GM10248 (cell line): ENCODE data around the gene HGFAC.

Experiments used
- CTCF ChIA-PET: fragments of 300-600 bp; sonication (Branson Sonifier 250); formaldehyde crosslinking; extraction: SDS; loops from one replicate; lab custom pipeline; 2021; ENCODE audit warnings: antibody characterized with exemption; lab: Yijun Ruan, JAX
- POLR2A ChIA-PET: fragments of 350-650 bp; sonication (Branson Sonifier 250); formaldehyde crosslinking; extraction: SDS; loops from one replicate; lab custom pipeline; 2020; ENCODE audit warnings: antibody characterized with exemption; lab: Yijun Ruan, JAX
- DNase-seq: peaks from one replicate; pipeline ENCODE4 v3.0.0; 2012; ENCODE audit errors: extremely low spot score
- CTCF ChIP-seq: IDR thresholded peaks from 2 replicates; pipeline ENCODE4 v1.5.1; 2012; ENCODE audit warnings: mild to moderate bottlenecking, low read depth; ENCODE audit errors: extremely low read depth, missing control alignments, control extremely low read depth

HGFAC gene

GRCh38 chr4:3435686-3435956 is 6.1 kb upstream of the HGFAC start:
- ChIA-PET CTCF (interaction anchor here (1.0 to 2.1 kb wide), 3 partner anchors 8 to 89 kb away, joined by 3 to 13 read pairs (median 6); no protein-coding TSS in a partner anchor), POLR2A (no interaction called here)
- DNase-seq: no peak
- TF ChIP-seq CTCF: no peak

DNA sequence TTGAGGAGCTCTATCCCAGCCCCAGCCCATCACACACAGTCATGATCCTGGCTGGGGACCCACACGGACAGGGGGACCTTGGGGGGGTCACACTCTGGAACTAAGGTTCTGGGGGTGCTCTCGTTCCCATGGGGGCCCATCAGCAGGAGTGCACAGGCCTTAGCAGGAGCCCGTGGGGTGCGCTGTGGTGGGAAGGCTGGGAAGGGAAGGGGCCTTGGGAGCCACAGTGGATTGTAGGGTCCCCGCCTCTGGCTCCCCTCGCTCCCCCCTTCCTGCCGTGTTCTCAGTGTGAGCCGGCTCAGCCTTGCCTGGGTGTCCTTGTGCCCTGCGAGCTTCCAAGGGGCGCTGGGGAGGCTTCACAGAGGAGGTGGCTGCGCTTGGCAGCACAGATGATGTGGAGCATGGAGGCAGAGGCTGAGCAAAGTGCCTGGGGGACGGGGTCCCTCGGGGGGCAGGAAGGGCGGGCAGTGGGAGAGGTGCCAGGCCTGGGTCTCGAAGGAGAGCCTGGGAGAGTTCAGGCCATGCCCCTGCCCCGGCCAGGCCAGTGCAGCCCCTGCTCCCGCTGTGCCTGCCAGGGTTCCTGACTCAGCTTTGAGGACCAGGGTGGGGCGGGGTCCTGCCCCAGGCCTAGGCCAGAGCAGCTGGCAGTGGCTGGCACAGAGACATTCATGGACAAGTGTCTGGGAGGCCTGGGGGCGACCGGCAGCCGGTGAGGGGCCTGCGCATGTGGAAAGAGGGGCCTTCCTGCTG is 5.5 kb upstream of the HGFAC start:
- TF ChIP-seq CTCF: no peak

GRCh38 chr4:3436798-3437581 is 4.8 kb upstream of the HGFAC start:
- POLR2A ChIA-PET: no interaction called here

More for the DNA sequence above, 5.5 kb upstream of the HGFAC start:
- ChIA-PET CTCF (interaction anchor here (1.0 to 8.8 kb wide), 4 partner anchors 7 to 90 kb away, joined by 3 to 100 read pairs (median 10); no protein-coding TSS in a partner anchor), POLR2A (no interaction called here)
- no peak for DNase-seq

GRCh38 chr4:3437582-3437936 is 4.2 kb upstream of the HGFAC start:
- no peak for DNase-seq
- ChIA-PET POLR2A (no interaction called here), CTCF (interaction anchor here (8.8 kb wide), 1 partner anchor 91 kb away, joined by 100 read pairs; no protein-coding TSS in a partner anchor)
- TF ChIP-seq CTCF: no peak

More at GRCh38 chr4:3436798-3437581, 4.8 kb upstream of the HGFAC start:
- no peak for DNase-seq
- TF ChIP-seq CTCF: no peak
- CTCF ChIA-PET: interaction anchor here (8.8 kb wide), 1 partner anchor 90 kb away, joined by 100 read pairs; no protein-coding TSS in a partner anchor

DNA sequence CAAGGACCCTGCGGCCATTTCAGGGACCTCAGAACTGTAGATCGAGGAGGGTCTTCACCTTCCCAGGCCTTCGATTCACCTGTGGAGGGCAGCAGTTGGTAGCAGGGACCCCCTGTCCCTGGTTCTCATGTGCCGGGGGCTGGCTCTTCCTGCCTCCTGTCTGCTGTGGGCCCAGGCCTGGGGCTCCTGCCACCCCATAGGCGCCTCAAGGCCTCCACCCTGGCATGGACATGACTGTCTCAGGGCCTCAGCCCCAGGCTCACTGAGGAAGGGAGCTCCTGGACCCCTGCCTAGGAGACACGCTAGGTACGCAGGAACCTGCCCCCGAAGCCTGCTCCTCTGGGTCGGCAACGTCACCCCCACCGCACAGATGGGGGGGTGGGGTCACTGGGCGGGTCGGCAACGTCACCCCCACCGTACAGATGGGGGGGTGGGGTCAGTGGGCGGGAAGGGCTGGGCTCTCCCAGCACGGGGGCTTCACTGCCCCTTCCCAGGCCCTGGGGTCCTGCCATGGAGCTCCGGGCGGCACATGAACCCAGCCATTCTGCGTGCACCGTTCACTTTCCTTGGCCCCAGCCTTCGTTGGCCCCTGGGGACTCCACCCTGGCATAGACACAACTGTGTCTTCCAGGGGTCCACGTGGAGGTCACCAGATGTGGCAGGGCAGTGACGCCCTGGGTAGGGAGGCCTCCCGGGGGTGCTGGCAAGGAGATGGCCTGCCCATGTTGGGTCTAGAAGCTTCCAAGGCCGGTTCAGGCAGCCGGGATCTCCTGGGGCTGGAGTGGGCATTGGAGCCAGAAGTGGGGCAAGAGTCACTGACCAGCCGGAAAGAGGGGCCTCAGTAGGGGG is 3.5 kb upstream of the HGFAC start:
- ChIA-PET POLR2A (no interaction called here), CTCF (interaction anchor here (8.8 kb wide), 1 partner anchor 91 kb away, joined by 100 read pairs; no protein-coding TSS in a partner anchor)
- no peak for DNase-seq
- TF ChIP-seq CTCF: no peak

GRCh38 chr4:3438847-3439180 is 3.0 kb upstream of the HGFAC start:
- TF ChIP-seq CTCF: no peak

More at GRCh38 chr4:3438847-3439180, 3.0 kb upstream of the HGFAC start:
- DNase-seq: no peak
- CTCF ChIA-PET: interaction anchor here (8.8 kb wide), 1 partner anchor 92 kb away, joined by 100 read pairs; no protein-coding TSS in a partner anchor
- POLR2A ChIA-PET: no interaction called here
